Inflammatory macrophage (primary cell): Measurements from ENCODE around the gene CCDC184.
"Not testable (repeated sequence)": the region's sequence is repeated elsewhere in the genome, so short reads cannot be mapped to it uniquely, and the experiment has no call there.

ENCODE experiments used
- DNase-seq, 2 donors: peaks; one replicate each; pipeline ENCODE4 v3.0.0-alpha.2; 2020 to 2022

Gene CCDC184

DNA sequence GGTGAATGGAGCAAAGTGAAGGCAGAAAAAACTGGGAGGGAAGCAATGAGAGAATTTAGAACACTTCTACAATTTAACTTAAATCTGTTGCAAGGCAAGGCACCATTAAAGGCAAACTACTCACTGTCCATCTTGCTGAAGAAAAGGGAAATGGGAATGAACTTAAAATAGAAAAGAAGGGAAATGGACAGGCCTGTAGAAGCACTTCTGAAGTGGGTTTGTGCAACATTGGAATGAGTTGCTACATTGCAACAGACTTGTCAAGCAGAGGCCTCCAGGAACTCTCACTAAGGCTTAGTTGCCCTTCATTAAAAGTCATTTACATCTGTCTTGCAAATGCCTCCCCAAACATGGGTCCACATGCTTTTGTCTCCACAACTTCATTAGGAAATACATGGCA lies 33.3 kb downstream of the CCDC184 start:
- DNase-seq = peak; percentile 85 to 89

DNA sequence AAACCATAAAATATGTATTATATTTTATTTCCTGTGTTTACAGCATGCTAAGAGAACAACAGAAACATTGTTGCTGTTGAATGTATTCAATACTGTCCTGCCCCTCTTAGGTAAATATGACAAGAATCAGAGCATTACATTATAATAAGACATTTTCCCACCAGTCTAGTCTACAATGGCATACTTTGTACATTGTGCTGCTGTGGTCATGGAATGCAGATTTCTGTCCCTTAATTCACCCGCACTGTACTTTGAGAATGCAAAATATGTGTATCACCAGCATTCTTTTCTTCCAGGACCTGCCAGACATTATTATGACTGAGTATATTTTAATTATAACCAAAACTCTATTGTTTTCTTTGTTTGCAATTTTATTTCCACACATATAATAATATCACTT lies 36.2 kb downstream of the CCDC184 start:
- DNase-seq = no peak

DNA sequence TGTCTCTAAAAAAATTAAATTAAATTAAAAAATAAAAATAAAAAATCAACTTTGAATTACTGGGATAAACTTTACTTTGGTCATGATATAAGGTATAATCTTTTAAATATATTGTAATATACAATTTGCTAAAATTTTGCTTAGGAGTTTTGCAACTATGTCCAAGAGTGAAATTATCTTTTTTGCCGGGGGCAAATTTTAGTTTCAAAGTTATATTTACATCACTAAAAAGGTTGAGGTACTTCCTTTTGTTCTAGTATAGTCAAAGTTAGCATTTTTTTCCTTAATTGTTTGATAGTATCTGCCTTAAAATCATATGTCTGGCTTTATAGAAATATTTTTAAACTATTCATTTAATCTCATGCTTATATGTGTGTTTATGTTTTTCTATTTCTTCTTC lies 37.3 kb downstream of the CCDC184 start:
- DNase-seq = no peak

DNA sequence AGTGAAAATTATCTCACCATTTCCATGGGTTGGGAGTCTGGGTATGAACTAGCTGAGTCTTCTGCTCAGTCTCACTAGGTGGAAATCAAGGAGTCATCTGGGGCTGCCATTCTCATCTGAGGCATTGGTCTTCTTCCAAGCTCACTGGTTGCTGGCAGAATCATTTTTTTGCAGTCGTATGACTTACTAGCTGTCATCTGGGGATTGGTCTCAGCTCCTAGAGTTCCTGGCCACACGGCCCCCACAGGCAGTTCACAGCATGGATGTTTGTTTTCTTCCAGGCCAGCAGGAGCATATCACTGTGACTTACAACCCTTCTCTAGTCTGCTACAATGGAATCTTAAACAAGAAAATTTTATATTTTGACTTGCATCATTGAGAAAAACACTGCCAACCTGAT lies 38.2 kb downstream of the CCDC184 start:
- no peak for DNase-seq

DNA sequence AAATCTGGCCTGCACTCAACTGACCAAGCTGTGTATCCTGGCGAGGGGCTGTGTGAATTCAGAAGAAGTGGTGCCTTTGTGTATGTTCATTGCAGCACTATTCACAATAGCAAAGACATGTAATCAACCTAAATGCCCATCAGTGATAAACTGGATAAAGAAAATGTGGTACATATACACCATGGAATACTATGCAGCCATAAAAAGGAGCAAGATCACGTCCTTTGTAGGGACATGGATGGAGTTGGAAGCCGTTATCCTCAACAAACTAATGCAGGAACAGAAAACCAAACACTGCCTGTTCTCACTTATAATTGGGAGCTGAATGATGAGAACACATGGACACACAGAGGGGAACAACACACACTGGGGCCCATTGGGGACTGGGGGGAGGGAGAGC lies 41.1 kb downstream of the CCDC184 start:
- DNase-seq = not testable (repeated sequence)

DNA sequence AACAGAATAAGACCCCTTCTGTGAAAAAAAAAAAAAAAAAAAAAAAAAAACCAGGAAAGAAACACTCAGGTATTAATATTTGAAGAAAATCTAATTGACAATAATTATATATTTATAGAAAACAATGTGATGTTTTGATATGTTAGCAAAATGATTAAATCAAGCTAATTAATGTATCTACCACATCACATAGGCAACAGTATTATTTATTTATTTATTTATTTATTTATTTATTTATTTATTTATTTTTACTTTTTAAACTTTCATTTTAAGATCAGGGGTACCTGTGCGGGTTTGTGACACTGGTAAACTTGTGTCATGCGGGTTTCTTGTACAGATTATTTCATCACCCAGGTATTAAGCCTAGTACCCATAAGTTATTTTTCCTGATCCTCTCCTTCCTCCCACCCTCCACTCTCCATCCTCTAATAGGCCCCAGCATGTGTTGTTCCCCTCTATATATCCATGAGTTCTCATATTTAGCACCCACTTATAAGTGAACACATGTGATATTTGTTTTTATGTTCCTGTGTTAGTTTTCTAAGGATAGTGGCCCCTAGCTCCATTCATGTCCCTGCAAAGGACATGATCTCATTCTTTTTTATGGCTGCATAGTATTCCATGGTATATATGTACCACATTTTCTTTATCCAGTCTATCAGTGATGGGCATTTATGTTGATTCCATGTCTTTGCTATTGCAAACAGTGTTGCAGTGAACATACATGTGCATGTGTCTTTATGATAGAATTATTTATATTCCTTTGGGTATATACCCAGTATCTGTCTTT lies 47.9 kb downstream of the CCDC184 start:
- not testable (repeated sequence) for DNase-seq
